Measurements from ENCODE around the gene MIAT.
"Not testable (repeated sequence)": the region's sequence is repeated elsewhere in the genome, so short reads cannot be mapped to it uniquely, and the experiment has no call there.

The MIAT gene

DNA sequence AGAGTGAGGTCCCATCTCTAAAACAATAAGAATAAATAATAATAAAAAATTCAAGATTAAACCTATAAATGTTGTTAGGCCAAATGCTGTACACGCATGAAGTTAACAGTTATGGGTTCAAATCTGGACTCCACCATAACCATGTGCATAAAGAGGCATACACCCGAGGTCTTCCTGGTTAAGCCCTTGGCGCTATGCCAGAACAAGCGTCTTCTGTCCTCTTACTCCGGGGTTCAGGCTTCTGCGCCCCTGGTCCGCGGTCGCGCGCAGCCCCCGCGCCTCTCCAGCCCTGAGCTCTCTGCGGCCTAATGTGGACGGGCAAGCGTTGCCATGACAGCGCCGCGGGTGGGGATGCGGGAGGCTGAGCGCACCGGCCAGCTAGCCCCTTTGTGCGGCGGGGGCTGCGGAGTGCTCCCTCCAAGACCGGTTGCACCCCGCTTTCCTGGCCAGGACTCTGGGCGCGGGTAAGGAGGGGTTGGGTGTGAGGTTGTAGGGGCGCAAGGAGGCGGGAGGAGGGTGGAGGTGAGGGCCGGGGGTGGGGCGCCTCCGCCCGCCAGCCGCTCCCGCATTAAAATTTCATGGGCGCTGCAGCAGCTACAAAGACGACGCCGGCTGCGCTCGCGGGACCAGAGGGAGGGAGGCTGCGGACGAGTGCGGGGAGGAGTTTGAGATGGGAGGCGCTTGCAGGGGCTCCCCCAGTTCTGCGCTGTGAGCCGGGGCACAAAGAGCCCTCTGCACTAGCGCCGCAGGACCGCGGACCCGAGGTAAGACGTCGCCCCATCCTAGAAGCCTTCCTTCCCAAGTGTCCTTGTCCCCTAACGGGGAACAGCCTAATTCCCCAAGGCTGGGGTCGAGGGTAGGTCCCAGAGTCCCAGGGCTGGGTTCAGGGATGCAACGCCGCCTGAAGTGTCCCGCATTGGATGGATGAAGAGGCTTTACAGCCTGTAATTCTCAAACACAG lies at the start of gene MIAT:
Gene MIAT (plus strand): TSS at position 698 of the 961 bp plus-strand sequence.
- peak within 1 kb of the TSS; percentile 94 for H3K4me3 Mint-ChIP-seq
- peak within 1 kb of the TSS; percentile 90 for H3K27ac Mint-ChIP-seq (ENCODE audit: low read depth)
- H3K36me3 Mint-ChIP-seq (ENCODE audit: insufficient read depth), result peaks cover 8% of the 10 kb centered on the region
- DNase-seq (ENCODE audit: low spot score in 2 of 2), result peak; percentile 54
- peak; percentile 81 for ATAC-seq (replicated peaks; ENCODE audit: extremely low read depth, poor library complexity, severe bottlenecking)
- H3K27me3 Mint-ChIP-seq, result no peaks in the 10 kb centered on the region
- no peaks in the 10 kb centered on the region for H3K9me3 Mint-ChIP-seq
- H3K4me1 Mint-ChIP-seq, result peaks cover 29% of the 10 kb centered on the region

- Mint-ChIP-seq H3K4me3 (no peak overlapping the region), H3K36me3 (ENCODE audit: insufficient read depth) (peaks cover 2% of the 10 kb centered on the region), H3K27ac (ENCODE audit: low read depth) (no peak overlapping the region), H3K9me3 (no peaks in the 10 kb centered on the region), H3K27me3 (no peaks in the 10 kb centered on the region), H3K4me1 (peaks cover 47% of the 10 kb centered on the region)
- no peak for ATAC-seq (replicated peaks; ENCODE audit: extremely low read depth, poor library complexity, severe bottlenecking)
- no peak for DNase-seq (ENCODE audit: low spot score in 2 of 2)
Observed at GRCh38 chr22:26608129-26608528, 49.3 kb upstream of the MIAT start.

DNA sequence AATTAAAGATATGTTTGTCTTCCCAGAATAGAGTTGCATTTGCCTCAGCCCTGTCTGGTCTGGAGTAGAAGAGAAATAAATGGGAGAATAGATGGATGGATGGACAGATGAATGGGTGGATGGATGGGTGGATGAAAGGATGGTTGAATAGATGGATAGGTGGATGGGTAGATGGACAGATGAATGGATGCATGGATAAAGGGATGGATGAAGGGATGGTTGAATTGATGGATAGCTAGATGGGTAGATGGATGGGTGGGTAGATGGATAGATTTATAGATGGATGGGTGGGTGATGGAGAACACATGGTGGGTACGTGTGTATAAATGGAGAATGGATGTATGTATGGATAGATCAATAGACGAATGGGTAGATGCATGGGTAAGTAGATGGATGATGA lies 48.1 kb upstream of the MIAT start:
- peak overlapping the region; percentile 0 for H3K27ac Mint-ChIP-seq (ENCODE audit: low read depth)
- H3K36me3 Mint-ChIP-seq (ENCODE audit: insufficient read depth), result peaks cover 2% of the 10 kb centered on the region
- no peaks in the 10 kb centered on the region for H3K27me3 Mint-ChIP-seq
- no peaks in the 10 kb centered on the region for H3K9me3 Mint-ChIP-seq
- H3K4me1 Mint-ChIP-seq, result peaks cover 47% of the 10 kb centered on the region
- H3K4me3 Mint-ChIP-seq, result no peak overlapping the region
- DNase-seq (ENCODE audit: low spot score in 2 of 2), result no peak
- no peak for ATAC-seq (replicated peaks; ENCODE audit: extremely low read depth, poor library complexity, severe bottlenecking)

GRCh38 chr22:26610072-26610958 lies 47.1 kb upstream of the MIAT start:
- peak in 1 of 2 donors; percentile 33 for DNase-seq (ENCODE audit: low spot score in 2 of 2)
- H3K4me1 Mint-ChIP-seq, result peaks cover 39% of the 10 kb centered on the region

DNA sequence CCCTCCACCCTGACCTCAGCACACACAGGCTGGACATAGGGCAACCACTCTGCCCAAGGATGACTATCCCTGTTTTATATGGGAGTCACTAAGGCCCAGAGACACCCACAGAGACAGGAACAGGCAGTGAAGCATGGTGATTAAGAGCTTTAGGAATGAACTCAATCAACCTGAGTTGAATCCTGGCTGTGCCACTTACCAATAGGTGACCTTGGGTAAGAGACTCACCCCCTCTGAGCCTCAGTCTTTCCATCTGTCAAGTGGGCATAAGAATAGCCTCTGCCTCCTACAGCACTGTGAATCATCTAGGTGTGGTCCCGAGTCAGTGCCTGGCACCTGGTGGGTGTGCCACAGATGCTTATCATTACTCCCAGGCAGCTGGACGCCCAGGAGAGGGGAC lies 46.4 kb upstream of the MIAT start:
- ATAC-seq (replicated peaks; ENCODE audit: extremely low read depth, poor library complexity, severe bottlenecking) (no peak), DNase-seq (ENCODE audit: low spot score in 2 of 2) (no peak)
- peak overlapping the region; percentile 70 for H3K4me3 Mint-ChIP-seq
- no peaks in the 10 kb centered on the region for H3K27me3 Mint-ChIP-seq
- no peaks in the 10 kb centered on the region for H3K36me3 Mint-ChIP-seq (ENCODE audit: insufficient read depth)
- H3K9me3 Mint-ChIP-seq, result no peaks in the 10 kb centered on the region
- H3K4me1 Mint-ChIP-seq, result peaks cover 39% of the 10 kb centered on the region
- H3K27ac Mint-ChIP-seq (ENCODE audit: low read depth), result peak overlapping the region; percentile 0

More at GRCh38 chr22:26610072-26610958, 47.1 kb upstream of the MIAT start:
- Mint-ChIP-seq H3K4me3 (peak overlapping the region; percentile 70), H3K27ac (ENCODE audit: low read depth) (peak overlapping the region; percentile 0), H3K36me3 (ENCODE audit: insufficient read depth) (no peaks in the 10 kb centered on the region), H3K27me3 (no peaks in the 10 kb centered on the region), H3K9me3 (no peaks in the 10 kb centered on the region)
- peak; percentile 82 for ATAC-seq (replicated peaks; ENCODE audit: extremely low read depth, poor library complexity, severe bottlenecking)

GRCh38 chr22:26612652-26613051 lies 44.7 kb upstream of the MIAT start:
- Mint-ChIP-seq H3K27me3 (no peaks in the 10 kb centered on the region), H3K4me1 (peaks cover 52% of the 10 kb centered on the region), H3K36me3 (ENCODE audit: insufficient read depth) (no peaks in the 10 kb centered on the region), H3K9me3 (no peaks in the 10 kb centered on the region), H3K27ac (ENCODE audit: low read depth) (no peak overlapping the region), H3K4me3 (no peak overlapping the region)
- ATAC-seq (replicated peaks; ENCODE audit: extremely low read depth, poor library complexity, severe bottlenecking) (no peak), DNase-seq (ENCODE audit: low spot score in 2 of 2) (no peak)

- not testable (repeated sequence) for H3K36me3 Mint-ChIP-seq (ENCODE audit: insufficient read depth); ATAC-seq (replicated peaks; ENCODE audit: extremely low read depth, poor library complexity, severe bottlenecking); H3K27ac Mint-ChIP-seq (ENCODE audit: low read depth); H3K9me3 Mint-ChIP-seq; H3K4me3 Mint-ChIP-seq; H3K27me3 Mint-ChIP-seq; DNase-seq (ENCODE audit: low spot score in 2 of 2)
- peaks cover 49% of the 10 kb centered on the region for H3K4me1 Mint-ChIP-seq
Observed at GRCh38 chr22:26613753-26614152, 43.6 kb upstream of the MIAT start.

DNA sequence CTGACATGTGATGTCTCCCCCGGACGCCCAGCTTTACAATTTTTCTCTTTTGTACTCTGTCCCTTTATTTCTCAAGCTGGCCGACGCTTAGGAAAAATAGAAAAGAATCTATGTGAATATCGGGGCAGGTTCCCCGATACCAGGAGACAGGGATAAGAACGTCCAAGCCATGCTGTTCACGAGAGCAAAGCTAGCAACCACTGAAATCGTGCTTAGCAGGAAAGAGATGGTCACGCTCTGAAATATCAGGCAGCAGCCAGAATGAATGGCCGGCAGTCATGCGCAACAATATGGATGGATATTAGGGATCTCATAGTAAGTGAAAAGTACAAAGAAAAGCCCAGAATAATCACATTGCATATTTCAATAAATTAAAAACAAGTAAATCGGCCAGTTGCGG lies 43.1 kb upstream of the MIAT start:
- H3K27me3 Mint-ChIP-seq, result no peaks in the 10 kb centered on the region
- DNase-seq (ENCODE audit: low spot score in 2 of 2) (no peak), ATAC-seq (replicated peaks; ENCODE audit: extremely low read depth, poor library complexity, severe bottlenecking) (no peak)
- H3K36me3 Mint-ChIP-seq (ENCODE audit: insufficient read depth), result no peaks in the 10 kb centered on the region
- no peaks in the 10 kb centered on the region for H3K9me3 Mint-ChIP-seq
- H3K27ac Mint-ChIP-seq (ENCODE audit: low read depth), result no peak overlapping the region
- peaks cover 49% of the 10 kb centered on the region for H3K4me1 Mint-ChIP-seq
- H3K4me3 Mint-ChIP-seq, result no peak overlapping the region

GRCh38 chr22:26615149-26615548 lies 42.2 kb upstream of the MIAT start:
- Mint-ChIP-seq H3K4me1 (peaks cover 42% of the 10 kb centered on the region), H3K27ac (ENCODE audit: low read depth) (no peak overlapping the region), H3K9me3 (no peaks in the 10 kb centered on the region), H3K36me3 (ENCODE audit: insufficient read depth) (no peaks in the 10 kb centered on the region), H3K27me3 (no peaks in the 10 kb centered on the region), H3K4me3 (no peak overlapping the region)
- DNase-seq (ENCODE audit: low spot score in 2 of 2) (no peak), ATAC-seq (replicated peaks; ENCODE audit: extremely low read depth, poor library complexity, severe bottlenecking) (no peak)

DNA sequence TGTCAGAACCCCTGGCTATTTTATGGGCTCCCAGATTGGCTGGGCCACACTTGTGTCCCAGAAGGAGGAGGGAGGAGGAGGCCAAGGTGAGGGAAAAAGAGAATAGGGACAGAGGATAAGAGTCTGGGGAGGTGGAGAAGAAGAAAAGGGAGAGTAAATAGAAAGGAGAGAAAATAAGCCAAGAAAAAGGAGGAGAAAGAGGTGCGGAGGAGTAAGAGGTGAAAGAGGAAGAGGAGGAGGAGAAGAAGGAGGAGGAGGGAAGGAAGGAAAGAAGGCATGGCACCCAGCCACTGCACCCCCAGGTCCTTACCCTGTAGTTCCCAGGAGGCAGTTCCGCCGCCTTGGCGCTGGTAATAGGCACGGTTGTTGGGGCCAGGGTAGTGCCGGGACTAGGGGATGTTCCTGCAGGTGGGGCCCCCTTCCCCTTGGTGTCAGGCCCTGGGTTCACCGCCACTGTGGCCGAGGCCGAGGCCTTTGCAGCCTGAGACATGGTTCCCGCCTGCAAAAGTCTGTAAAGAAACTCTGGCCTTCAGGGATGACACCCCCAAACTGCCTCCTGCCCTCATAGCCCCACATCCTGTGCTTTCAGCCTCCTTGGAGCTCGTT lies 41.5 kb upstream of the MIAT start:
- Mint-ChIP-seq H3K27me3 (no peaks in the 10 kb centered on the region), H3K9me3 (no peaks in the 10 kb centered on the region), H3K4me1 (peaks cover 34% of the 10 kb centered on the region), H3K36me3 (ENCODE audit: insufficient read depth) (no peaks in the 10 kb centered on the region), H3K4me3 (no peak overlapping the region), H3K27ac (ENCODE audit: low read depth) (no peak overlapping the region)
- no peak for ATAC-seq (replicated peaks; ENCODE audit: extremely low read depth, poor library complexity, severe bottlenecking)
- DNase-seq (ENCODE audit: low spot score in 2 of 2), result no peak

DNA sequence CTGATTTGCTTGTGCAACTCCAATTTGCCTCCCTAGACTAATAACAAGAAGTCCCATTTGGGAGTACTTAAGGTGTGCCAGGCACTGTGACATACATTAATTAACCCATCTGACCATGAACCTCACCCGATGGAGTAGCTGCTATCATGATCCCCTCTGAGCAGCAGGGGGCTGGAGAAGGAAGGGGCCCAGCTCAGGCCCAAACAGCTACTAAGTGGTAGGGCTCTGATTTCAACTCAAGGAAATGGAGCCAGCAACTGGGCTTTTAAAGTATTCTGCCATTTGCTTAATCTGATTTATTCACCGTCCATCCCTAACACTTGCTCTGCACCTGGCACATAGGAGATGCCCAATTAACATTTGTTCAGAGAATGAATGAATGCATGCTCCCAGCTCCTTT lies 40.7 kb upstream of the MIAT start:
- H3K27ac Mint-ChIP-seq (ENCODE audit: low read depth), result no peak overlapping the region
- no peaks in the 10 kb centered on the region for H3K27me3 Mint-ChIP-seq
- H3K4me1 Mint-ChIP-seq, result peaks cover 34% of the 10 kb centered on the region
- no peak overlapping the region for H3K4me3 Mint-ChIP-seq
- no peak for DNase-seq (ENCODE audit: low spot score in 2 of 2)
- no peaks in the 10 kb centered on the region for H3K9me3 Mint-ChIP-seq
- no peaks in the 10 kb centered on the region for H3K36me3 Mint-ChIP-seq (ENCODE audit: insufficient read depth)
- no peak for ATAC-seq (replicated peaks; ENCODE audit: extremely low read depth, poor library complexity, severe bottlenecking)
